GM23248 (cell line): ENCODE measurements around the gene MTRF1. TPM values are rescaled to one million over a fixed set of nuclear protein-coding genes. Genes with fewer than 3 reads are reported as not detected.

Experiments
- DNase-seq: peaks from one replicate; pipeline ENCODE4 v3.0.0-alpha.2; 2015
- H2AFZ ChIP-seq: fragments of 200-600 bp; sonication (generic); 2 replicates; pipeline ENCODE4 v1.6.1; 2016; ENCODE audit warnings: antibody characterized with exemption
- H3F3A ChIP-seq: fragments of 200-600 bp; sonication (generic); 2 replicates; pipeline ENCODE4 v1.6.1; 2016; ENCODE audit warnings: mild to moderate bottlenecking, antibody characterized with exemption, mixed run types; ENCODE audit not compliant: insufficient read depth
- H3K27ac ChIP-seq: fragments of 200-600 bp; sonication (generic); 2 replicates; pipeline ENCODE4 v1.5.1; 2016; ENCODE audit warnings: mild to moderate bottlenecking
- H3K27me3 ChIP-seq: fragments of 200-600 bp; sonication (generic); replicated peaks from 2 replicates; pipeline ENCODE4 v1.6.1; 2016; ENCODE audit warnings: mild to moderate bottlenecking; ENCODE audit not compliant: insufficient read depth
- H3K36me3 ChIP-seq: fragments of 200-600 bp; sonication (generic); 2 replicates; pipeline ENCODE4 v1.6.1; 2016; ENCODE audit warnings: low read depth, mild to moderate bottlenecking
- H3K4me1 ChIP-seq: fragments of 200-600 bp; sonication (generic); 2 replicates; pipeline ENCODE4 v1.6.1; 2016; ENCODE audit warnings: mild to moderate bottlenecking; ENCODE audit not compliant: insufficient read depth
- H3K4me2 ChIP-seq: fragments of 200-600 bp; sonication (generic); one replicate; pipeline ENCODE4 v1.6.1; 2016; ENCODE audit warnings: mild to moderate bottlenecking; ENCODE audit not compliant: unreplicated experiment
- H3K4me3 ChIP-seq: fragments of 200-600 bp; sonication (generic); 2 replicates; pipeline ENCODE4 v1.5.1; 2016; ENCODE audit warnings: mild to moderate bottlenecking
- H3K79me2 ChIP-seq: fragments of 200-600 bp; sonication (generic); 2 replicates; pipeline ENCODE4 v1.6.1; 2016; ENCODE audit warnings: mild to moderate bottlenecking; ENCODE audit not compliant: insufficient read depth
- H3K9ac ChIP-seq: fragments of 200-600 bp; sonication (generic); 2 replicates; pipeline ENCODE4 v1.6.1; 2016; ENCODE audit warnings: mild to moderate bottlenecking
- H3K9me2 ChIP-seq: fragments of 200-600 bp; sonication (generic); 2 replicates; pipeline ENCODE4 v1.6.1; 2016; ENCODE audit warnings: mixed run types, mild to moderate bottlenecking, moderate library complexity; ENCODE audit not compliant: insufficient read depth
- H3K9me3 ChIP-seq: fragments of 200-600 bp; sonication (generic); one replicate; pipeline ENCODE4 v1.6.1; 2017; ENCODE audit warnings: low read depth
- H4K20me1 ChIP-seq: fragments of 200-600 bp; sonication (generic); 2 replicates; pipeline ENCODE4 v1.6.0; 2016; ENCODE audit not compliant: insufficient read depth
- EZH2 ChIP-seq: fragments of 200-600 bp; sonication (generic); IDR thresholded peaks from 2 replicates; pipeline ENCODE4 v1.6.1; 2018; ENCODE audit warnings: antibody characterized with exemption, mild to moderate bottlenecking; ENCODE audit not compliant: insufficient read depth, poor library complexity, severe bottlenecking
- EZH2phosphoT487 ChIP-seq: fragments of 200-600 bp; sonication (generic); IDR thresholded peaks from 2 replicates; pipeline ENCODE4 v1.6.1; 2018; ENCODE audit warnings: antibody characterized with exemption, moderate library complexity, mild to moderate bottlenecking, low read depth; ENCODE audit not compliant: insufficient read depth
- WGBS, 2 experiments: methylation state at CpG; one replicate each; pipeline ENCODE4 v1.1.6; 2015 to 2017; ENCODE audit warnings: low lambda C conversion rate in 2 of 2, low coverage in 1 of 2; ENCODE audit errors: missing lambda C conversion rate in 2 of 2; 5-methylcytosine and 5-hydroxymethylcytosine counted together
- in situ Hi-C: fragments of 300-500 bp; cut with MboI; formaldehyde crosslinking; loops from 2 replicates; pipeline ENCODE4 v1.15.0; 2020
- polyA plus RNA-seq: library from polyadenylated mRNA; unstranded; fragments of >200 nt; fragmentation: Nextera tagmentation; extraction: Ambion mirVana; gene quantifications from 2 replicates; pipeline ENCODE4 v1.2.1, GENCODE V29; 2016
- total RNA-seq: library from RNA; depleted of rRNA; stranded (reverse); fragments of >200 nt; shearing (Covaris generic); gene quantifications from 2 replicates; pipeline ENCODE4 v1.2.3, GENCODE V29; 2014

The MTRF1 gene
- total and polyA plus RNA-seq, 2 experiments from 2014 or later, result 10.5 to 11.2 TPM

- Histone ChIP-seq H2AFZ (peak overlapping the region; percentile 69), H3K27me3 (no peaks in the 10 kb centered on the region), H3K79me2 (no peaks in the 10 kb centered on the region), H4K20me1 (no peaks in the 10 kb centered on the region), H3K4me1 (peaks cover 25% of the 10 kb centered on the region), H3K9me2 (no peaks in the 10 kb centered on the region), H3F3A (peaks cover 20% of the 10 kb centered on the region), H3K9ac (peak overlapping the region; percentile 28; the same call in 1 of the 2 replicates), H3K27ac (peak overlapping the region; percentile 56), H3K4me3 (peak overlapping the region; percentile 61), H3K9me3 (no peaks in the 10 kb centered on the region), H3K36me3 (no peaks in the 10 kb centered on the region), H3K4me2 (peak overlapping the region; percentile 92)
- in situ Hi-C loops, result no loop called here
- TF ChIP-seq EZH2 (no peak), EZH2phosphoT487 (no peak)
- DNase-seq, result peak; percentile 83
- 60 to 63% methylated on average over 7 of the region's 7 CpGs for WGBS, 2 experiments
Measured at GRCh38 chr13:41224113-41225110, 39.0 kb downstream of the MTRF1 start.

- Histone ChIP-seq H3F3A (peaks cover 20% of the 10 kb centered on the region), H4K20me1 (no peaks in the 10 kb centered on the region), H3K27ac (no peak overlapping the region), H3K36me3 (no peaks in the 10 kb centered on the region), H2AFZ (no peak overlapping the region), H3K79me2 (no peaks in the 10 kb centered on the region), H3K4me3 (no peak overlapping the region), H3K9ac (no peak overlapping the region), H3K9me3 (no peaks in the 10 kb centered on the region), H3K4me1 (peaks cover 25% of the 10 kb centered on the region), H3K9me2 (no peaks in the 10 kb centered on the region), H3K27me3 (no peaks in the 10 kb centered on the region), H3K4me2 (no peak overlapping the region)
- in situ Hi-C loops, result no loop called here
- TF ChIP-seq EZH2phosphoT487 (no peak), EZH2 (no peak)
- peak; percentile 58 for DNase-seq
- WGBS, 2 experiments, result 59 to 60% methylated on average over 6 of the region's 6 CpGs
Measured at GRCh38 chr13:41222259-41222852, 41.0 kb downstream of the MTRF1 start.

- no peaks in the 10 kb centered on the region for H4K20me1 ChIP-seq
- TF ChIP-seq EZH2phosphoT487, result no peak
- no peak for TF ChIP-seq EZH2
- H3K79me2 ChIP-seq, result no peaks in the 10 kb centered on the region
- no peak overlapping the region for H3K9ac ChIP-seq
- peaks cover 36% of the 10 kb centered on the region for H3K4me1 ChIP-seq
- H3K36me3 ChIP-seq, result no peaks in the 10 kb centered on the region
- no peak overlapping the region for H3K4me2 ChIP-seq
- H3K9me2 ChIP-seq, result no peaks in the 10 kb centered on the region
- 94 to 96% methylated on average over 3 of the region's 3 CpGs for WGBS, 2 experiments
- H3K9me3 ChIP-seq, result no peaks in the 10 kb centered on the region
- no peak overlapping the region for H2AFZ ChIP-seq
- in situ Hi-C loops, result no loop called here
- no peak for DNase-seq
- no peaks in the 10 kb centered on the region for H3K27me3 ChIP-seq
- H3K4me3 ChIP-seq, result no peak overlapping the region
- H3F3A ChIP-seq, result peaks cover 20% of the 10 kb centered on the region
- H3K27ac ChIP-seq, result no peak overlapping the region
Measured at GRCh38 chr13:41220401-41220800, 43.0 kb downstream of the MTRF1 start.

- Histone ChIP-seq H3K4me3 (no peak overlapping the region), H3K9ac (no peak overlapping the region), H3K27ac (no peak overlapping the region), H3K36me3 (no peaks in the 10 kb centered on the region), H3K27me3 (no peaks in the 10 kb centered on the region), H3K79me2 (no peaks in the 10 kb centered on the region), H2AFZ (no peak overlapping the region), H3K9me2 (no peaks in the 10 kb centered on the region), H3K4me1 (peaks cover 15% of the 10 kb centered on the region), H4K20me1 (no peaks in the 10 kb centered on the region), H3F3A (no peaks in the 10 kb centered on the region), H3K9me3 (no peaks in the 10 kb centered on the region), H3K4me2 (no peak overlapping the region)
- in situ Hi-C loops, result no loop called here
- peak; percentile 40 for DNase-seq
- TF ChIP-seq EZH2phosphoT487 (no peak), EZH2 (no peak)
Measured at GRCh38 chr13:41216160-41216559, 47.2 kb downstream of the MTRF1 start.
